Heart left ventricle (tissue), 13 donors: ENCODE results near the gene SFRP5.

Experiments used
- POLR2A ChIP-seq, 2 donors: fragments of 450-650 bp; IDR thresholded peaks; one replicate each; pipeline ENCODE4 v1.6.1; 2017; ENCODE audit warnings: antibody characterized with exemption in 2 of 2, mild to moderate bottlenecking in 2 of 2, moderate library complexity in 2 of 2
- TF ChIP-seq, protein P1 (sequence below), 12 donors: fragments of 200-600 bp; sonication (generic) in 4 of 12; IDR thresholded peaks; one replicate each; pipeline versions ENCODE4 v1.5.0 to v1.8.0; 2018 to 2022; ENCODE audit warnings: antibody characterized with exemption in 12 of 12, mild to moderate bottlenecking in 5 of 12
- donor health status: ischemic (EF 13 %, LVEDD 7.1; RV severe dilation, severe dysfunction).
- donor health status: DM: no; HTN: yes; CAD: no.
- donor health status: DM: no; HTN: no; CAD: no.
- donor health status: ischemic (EF 25% LVEDD 6.9; RV normal size, moderate dysfunction).
- donor health status: ischemic (EF 25% LVEDD 5.7; RV mildly dilated, moderate dysfunction).
- donor health status: ischemic (EF 35%, LVEDD 5.7; RV mildly dilated, moderate dysfunction).
- donor health status: nonischemic (EF 11% LVEDD 7.7; RV severe dilation, severe dysfunction).
- donor health status: DM: yes; HTN: yes; CAD: no.
- donor health status: PGD.
- donor health status: ischemic (EF 29% LVEDD 5.4; RV normal size, mild dysfunction).
- donor health status: nonischemic (EF 23%, LVEDD 6.1; RV moderate dilation, normal function).

DNA sequence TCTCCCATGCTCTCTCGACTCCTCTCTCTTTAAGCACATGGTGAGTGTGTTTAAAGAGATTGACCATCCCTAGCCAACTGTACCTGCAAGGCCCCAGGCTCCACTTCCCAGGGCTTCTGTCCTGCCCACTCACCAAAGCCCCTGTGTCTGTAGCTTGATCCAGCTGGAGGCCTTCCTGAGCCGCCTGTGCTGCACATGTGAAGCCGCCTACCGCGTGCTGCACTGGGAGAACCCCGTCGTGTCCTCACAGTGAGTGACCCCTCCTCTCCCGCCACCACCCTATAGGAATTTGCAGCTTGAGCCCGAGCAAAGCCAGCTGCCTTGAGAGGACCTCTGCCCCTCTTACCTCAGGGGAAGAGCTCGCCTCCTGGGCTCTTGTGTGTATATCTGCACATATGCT, 23.7 kb downstream of the SFRP5 start:
- no peak for TF ChIP-seq POLR2A (IDR thresholded peaks at IDR 0.05)
- TF ChIP-seq, protein P1, sequence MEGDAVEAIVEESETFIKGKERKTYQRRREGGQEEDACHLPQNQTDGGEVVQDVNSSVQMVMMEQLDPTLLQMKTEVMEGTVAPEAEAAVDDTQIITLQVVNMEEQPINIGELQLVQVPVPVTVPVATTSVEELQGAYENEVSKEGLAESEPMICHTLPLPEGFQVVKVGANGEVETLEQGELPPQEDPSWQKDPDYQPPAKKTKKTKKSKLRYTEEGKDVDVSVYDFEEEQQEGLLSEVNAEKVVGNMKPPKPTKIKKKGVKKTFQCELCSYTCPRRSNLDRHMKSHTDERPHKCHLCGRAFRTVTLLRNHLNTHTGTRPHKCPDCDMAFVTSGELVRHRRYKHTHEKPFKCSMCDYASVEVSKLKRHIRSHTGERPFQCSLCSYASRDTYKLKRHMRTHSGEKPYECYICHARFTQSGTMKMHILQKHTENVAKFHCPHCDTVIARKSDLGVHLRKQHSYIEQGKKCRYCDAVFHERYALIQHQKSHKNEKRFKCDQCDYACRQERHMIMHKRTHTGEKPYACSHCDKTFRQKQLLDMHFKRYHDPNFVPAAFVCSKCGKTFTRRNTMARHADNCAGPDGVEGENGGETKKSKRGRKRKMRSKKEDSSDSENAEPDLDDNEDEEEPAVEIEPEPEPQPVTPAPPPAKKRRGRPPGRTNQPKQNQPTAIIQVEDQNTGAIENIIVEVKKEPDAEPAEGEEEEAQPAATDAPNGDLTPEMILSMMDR (IDR thresholded peaks at IDR 0.05): no peak
